ENCODE data around the gene EGF.

- TF ChIP-seq, protein P1, sequence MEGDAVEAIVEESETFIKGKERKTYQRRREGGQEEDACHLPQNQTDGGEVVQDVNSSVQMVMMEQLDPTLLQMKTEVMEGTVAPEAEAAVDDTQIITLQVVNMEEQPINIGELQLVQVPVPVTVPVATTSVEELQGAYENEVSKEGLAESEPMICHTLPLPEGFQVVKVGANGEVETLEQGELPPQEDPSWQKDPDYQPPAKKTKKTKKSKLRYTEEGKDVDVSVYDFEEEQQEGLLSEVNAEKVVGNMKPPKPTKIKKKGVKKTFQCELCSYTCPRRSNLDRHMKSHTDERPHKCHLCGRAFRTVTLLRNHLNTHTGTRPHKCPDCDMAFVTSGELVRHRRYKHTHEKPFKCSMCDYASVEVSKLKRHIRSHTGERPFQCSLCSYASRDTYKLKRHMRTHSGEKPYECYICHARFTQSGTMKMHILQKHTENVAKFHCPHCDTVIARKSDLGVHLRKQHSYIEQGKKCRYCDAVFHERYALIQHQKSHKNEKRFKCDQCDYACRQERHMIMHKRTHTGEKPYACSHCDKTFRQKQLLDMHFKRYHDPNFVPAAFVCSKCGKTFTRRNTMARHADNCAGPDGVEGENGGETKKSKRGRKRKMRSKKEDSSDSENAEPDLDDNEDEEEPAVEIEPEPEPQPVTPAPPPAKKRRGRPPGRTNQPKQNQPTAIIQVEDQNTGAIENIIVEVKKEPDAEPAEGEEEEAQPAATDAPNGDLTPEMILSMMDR (IDR thresholded peaks at IDR 0.05; ENCODE audit: insufficient read depth, low read length, poor library complexity, severe bottlenecking), result no peak
- no peak for TF ChIP-seq EZH2phosphoT487 (conservative IDR thresholded peaks at IDR 0.05; ENCODE audit: low read length)
These were observed 40.9 kb downstream of the EGF start for GRCh38 chr4:109953556-109953955.

All from SU-DHL-6 (cell line).